ENCODE data around the gene SFT2D2.
"Not testable (repeated sequence)": the region's sequence is repeated elsewhere in the genome, so short reads cannot be mapped to it uniquely, and the experiment has no call there.

DNA sequence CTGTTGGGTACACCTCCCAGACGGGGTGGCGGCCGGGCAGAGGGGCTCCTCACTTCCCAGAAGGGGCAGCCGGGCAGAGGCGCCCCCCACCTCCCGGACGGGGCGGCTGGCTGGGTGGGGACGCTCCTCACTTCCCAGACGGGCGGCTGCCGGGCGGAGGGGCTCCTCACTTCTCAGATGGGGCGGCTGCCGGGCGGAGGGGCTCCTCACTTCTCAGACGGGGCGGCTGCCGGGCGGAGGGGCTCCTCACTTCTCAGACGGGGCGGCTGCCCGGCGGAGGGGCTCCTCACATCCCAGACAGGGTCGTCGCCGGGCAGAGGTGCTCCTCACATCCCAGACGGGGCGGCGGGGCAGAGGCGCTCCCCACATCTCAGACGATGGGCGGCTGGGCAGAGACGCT is 18.1 kb upstream of the SFT2D2 start:
- TF ChIP-seq POLR2A (IDR thresholded peaks at IDR 0.05; ENCODE audit: low read length); GATA1 (IDR thresholded peaks at IDR 0.05; ENCODE audit: low read depth, low read length): not testable (repeated sequence)

Measured in erythroblast (primary cell).